Measurements from ENCODE around the gene AP3B1.
"Not testable (repeated sequence)": the region's sequence is repeated elsewhere in the genome, so short reads cannot be mapped to it uniquely, and the experiment has no call there.

Gene AP3B1

DNA sequence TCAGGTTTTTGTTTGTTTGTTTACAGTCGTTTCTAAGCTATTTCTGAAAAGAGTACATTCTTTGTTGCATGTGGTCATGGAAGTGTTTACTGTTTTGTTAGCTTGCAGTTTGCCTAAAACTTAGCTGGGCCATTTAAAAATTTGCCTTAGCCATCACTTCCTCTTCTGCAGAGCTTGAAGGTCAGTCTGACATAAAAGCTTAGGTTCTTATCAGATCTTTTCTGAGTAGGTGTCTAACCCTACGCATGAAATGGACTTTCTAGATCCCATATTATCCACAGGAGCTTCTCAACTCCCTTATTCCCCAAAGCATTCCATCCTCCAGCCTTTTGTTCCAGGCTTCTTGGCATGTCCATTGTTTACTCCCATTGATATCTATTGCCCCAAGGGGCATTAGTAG, 90.3 kb downstream of the AP3B1 start:
- no peaks in the 10 kb centered on the region for H3K4me1 Mint-ChIP-seq
- H3K27ac Mint-ChIP-seq: no peak overlapping the region
- no peaks in the 10 kb centered on the region for H3K27me3 Mint-ChIP-seq
- DNase-seq: no peak
- H3K36me3 Mint-ChIP-seq: peaks cover 38% of the 10 kb centered on the region
- CTCF ChIA-PET: interaction anchor here (0.7 kb wide), 1 partner anchor 8 kb away, joined by 3 read pairs; no protein-coding TSS in a partner anchor
- H3K9me3 Mint-ChIP-seq: peaks cover 8% of the 10 kb centered on the region
- no peak overlapping the region for H3K4me3 Mint-ChIP-seq

DNA sequence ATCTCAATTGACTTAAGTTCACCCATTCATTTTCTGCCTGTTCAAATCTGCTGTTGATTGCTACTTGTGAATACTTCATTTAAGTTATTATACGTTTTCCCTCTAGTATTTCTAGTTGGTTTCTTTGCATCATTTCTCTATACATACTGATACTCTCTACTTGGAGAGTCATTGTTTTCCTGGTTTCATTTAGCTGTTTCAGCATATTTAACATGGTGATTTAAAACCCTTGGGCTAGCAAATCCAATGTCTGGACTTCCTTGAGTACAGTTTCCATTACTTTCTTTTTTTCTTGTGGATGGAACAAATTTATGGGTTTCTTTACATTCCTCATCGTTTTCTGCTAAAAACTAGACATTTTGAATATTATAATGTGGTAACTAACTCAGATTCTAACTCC, 90.7 kb downstream of the AP3B1 start:
- peaks cover 8% of the 10 kb centered on the region for H3K9me3 Mint-ChIP-seq
- H3K27ac Mint-ChIP-seq: no peak overlapping the region
- DNase-seq: no peak
- H3K4me1 Mint-ChIP-seq: no peaks in the 10 kb centered on the region
- no peaks in the 10 kb centered on the region for H3K27me3 Mint-ChIP-seq
- CTCF ChIA-PET: no interaction called here
- peaks cover 38% of the 10 kb centered on the region for H3K36me3 Mint-ChIP-seq
- no peak overlapping the region for H3K4me3 Mint-ChIP-seq

DNA sequence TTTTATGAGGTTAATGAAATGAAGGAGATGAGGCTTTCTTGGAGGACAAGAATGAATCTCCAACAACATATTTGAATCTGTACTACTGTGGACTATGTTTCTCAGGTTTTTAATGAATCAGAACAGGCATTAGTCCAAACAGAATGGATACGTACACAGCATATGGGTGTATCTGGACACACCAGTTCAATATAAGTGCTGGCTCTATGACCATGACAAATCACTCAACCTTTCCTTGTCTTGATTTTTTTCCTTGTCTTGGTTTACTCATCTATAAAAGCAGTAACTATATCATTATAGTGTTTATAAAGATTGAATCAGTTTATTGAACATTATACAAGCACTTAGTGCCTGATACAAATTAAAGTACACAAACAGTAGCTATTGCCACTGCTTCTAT, 104.1 kb downstream of the AP3B1 start:
- DNase-seq: no peak
- Mint-ChIP-seq H3K4me1 (no peaks in the 10 kb centered on the region), H3K9me3 (peaks cover 11% of the 10 kb centered on the region), H3K36me3 (peaks cover 22% of the 10 kb centered on the region), H3K27me3 (no peaks in the 10 kb centered on the region), H3K4me3 (no peak overlapping the region), H3K27ac (no peak overlapping the region)
- CTCF ChIA-PET: no interaction called here

DNA sequence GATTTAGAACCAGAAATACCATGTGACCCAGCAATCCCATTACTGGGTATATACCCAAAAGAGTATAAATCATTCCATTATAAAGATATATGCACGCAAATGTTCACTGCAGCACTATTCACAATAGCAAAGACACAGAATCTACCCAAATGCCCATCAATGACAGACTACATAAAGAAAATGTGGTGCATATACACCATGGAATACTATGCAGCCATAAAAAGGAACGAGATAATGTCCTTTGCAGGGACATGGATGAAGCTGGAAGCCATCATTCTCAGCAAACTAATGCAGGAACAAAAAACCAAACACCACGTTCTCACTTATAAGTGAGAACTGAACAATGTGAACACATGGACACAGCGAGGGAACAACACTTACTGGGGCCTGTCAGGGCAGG, 105.8 kb downstream of the AP3B1 start:
- DNase-seq: not testable (repeated sequence)

DNA sequence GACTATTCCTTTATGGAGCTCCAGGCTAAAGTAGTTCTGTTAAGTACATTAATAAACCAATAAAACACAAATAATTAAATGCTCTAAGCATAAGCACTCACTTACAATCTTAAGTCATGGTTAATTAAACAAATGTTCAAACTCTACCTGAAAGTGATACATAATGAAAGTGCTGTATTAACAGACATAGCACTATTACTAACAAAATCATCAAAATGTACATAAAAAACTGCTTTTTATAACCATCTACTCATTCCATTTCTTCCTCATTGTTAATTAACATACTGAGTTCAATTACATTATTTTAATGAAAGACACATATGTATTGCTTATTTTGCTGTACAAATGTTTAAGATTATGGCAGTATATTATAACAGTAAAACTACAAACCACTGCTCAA, 107.3 kb downstream of the AP3B1 start:
- DNase-seq: no peak
- Mint-ChIP-seq H3K4me3 (no peak overlapping the region), H3K27ac (no peak overlapping the region), H3K9me3 (peaks cover 11% of the 10 kb centered on the region), H3K27me3 (no peaks in the 10 kb centered on the region), H3K4me1 (peaks cover 3% of the 10 kb centered on the region), H3K36me3 (peaks cover 24% of the 10 kb centered on the region)
- CTCF ChIA-PET: no interaction called here

More for the DNA sequence above, 105.8 kb downstream of the AP3B1 start:
- H3K4me1 Mint-ChIP-seq, H3K27ac Mint-ChIP-seq, H3K27me3 Mint-ChIP-seq, CTCF ChIA-PET, H3K4me3 Mint-ChIP-seq: not testable (repeated sequence)
- Mint-ChIP-seq H3K36me3 (peaks cover 20% of the 10 kb centered on the region), H3K9me3 (peaks cover 11% of the 10 kb centered on the region)

DNA sequence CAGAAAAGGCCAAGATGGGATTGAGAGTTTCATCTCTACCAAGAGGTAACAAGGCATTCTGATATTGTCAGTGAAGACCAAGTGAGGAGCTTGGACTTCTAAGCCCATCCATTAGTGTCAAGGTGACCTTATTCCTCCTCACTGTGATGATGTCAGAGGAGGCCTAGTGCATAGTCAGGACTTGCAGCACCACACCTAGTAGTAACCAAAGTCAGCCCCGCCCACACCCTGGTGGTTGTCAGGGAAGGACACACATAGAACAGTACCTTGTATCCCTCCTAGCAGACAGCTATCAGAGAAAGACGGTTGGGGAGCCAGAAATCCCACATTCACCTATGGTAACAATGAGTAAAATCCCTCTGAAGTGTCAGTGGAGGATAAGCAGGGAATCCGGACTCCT, 111.7 kb downstream of the AP3B1 start:
- Mint-ChIP-seq H3K4me3 (no peak overlapping the region), H3K27me3 (no peaks in the 10 kb centered on the region), H3K9me3 (peaks cover under 1% of the 10 kb centered on the region), H3K36me3 (peaks cover 21% of the 10 kb centered on the region), H3K4me1 (peaks cover 3% of the 10 kb centered on the region), H3K27ac (no peak overlapping the region)
- peak; percentile 22 for DNase-seq
- CTCF ChIA-PET: no interaction called here

DNA sequence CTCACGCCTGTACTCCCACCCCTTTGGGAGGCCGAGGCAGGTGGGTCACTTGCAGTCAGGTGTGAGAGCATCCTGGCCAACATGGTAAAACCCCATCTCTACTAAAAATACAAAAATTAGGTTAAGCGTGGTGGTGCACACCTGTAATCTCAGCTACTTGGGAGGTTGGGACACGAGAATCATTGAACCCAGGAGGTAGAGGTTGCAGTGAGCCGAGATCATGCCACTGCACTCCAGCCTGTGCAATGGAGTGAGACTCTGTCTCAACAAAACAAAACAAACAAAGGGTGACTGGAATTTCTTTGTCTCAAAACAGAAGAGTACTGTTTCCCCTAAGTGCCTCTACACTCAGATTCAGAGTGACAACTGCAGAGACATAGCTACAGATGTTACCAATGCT, 116.1 kb downstream of the AP3B1 start:
- DNase-seq: no peak
- H3K27ac Mint-ChIP-seq: no peak overlapping the region
- H3K36me3 Mint-ChIP-seq: peaks cover 53% of the 10 kb centered on the region
- H3K4me1 Mint-ChIP-seq: peaks cover 3% of the 10 kb centered on the region
- no peak overlapping the region for H3K4me3 Mint-ChIP-seq
- CTCF ChIA-PET: no interaction called here
- peaks cover 6% of the 10 kb centered on the region for H3K9me3 Mint-ChIP-seq
- H3K27me3 Mint-ChIP-seq: no peaks in the 10 kb centered on the region

DNA sequence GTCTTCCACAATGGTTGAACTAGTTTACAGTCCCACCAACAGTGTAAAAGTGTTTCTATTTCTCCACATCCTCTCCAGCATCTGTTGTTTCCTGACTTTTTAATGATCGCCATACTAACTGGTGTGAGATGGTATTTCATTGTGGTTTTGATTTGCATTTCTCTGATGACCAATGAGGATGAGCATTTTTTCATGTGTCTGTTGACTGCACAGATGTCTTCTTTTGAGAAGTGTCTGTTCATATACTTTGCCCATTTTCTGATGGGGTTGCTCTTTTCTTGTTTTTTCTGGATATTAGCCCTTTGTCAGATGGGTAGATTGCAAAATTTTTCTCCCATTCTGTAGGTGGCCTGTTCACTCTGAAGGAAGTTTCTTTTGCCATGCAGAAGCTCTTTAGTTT, 124.2 kb downstream of the AP3B1 start:
- DNase-seq, CTCF ChIA-PET, H3K4me1 Mint-ChIP-seq, H3K27me3 Mint-ChIP-seq, H3K4me3 Mint-ChIP-seq, H3K27ac Mint-ChIP-seq: not testable (repeated sequence)
- Mint-ChIP-seq H3K9me3 (peaks cover 27% of the 10 kb centered on the region), H3K36me3 (peaks cover 70% of the 10 kb centered on the region)

DNA sequence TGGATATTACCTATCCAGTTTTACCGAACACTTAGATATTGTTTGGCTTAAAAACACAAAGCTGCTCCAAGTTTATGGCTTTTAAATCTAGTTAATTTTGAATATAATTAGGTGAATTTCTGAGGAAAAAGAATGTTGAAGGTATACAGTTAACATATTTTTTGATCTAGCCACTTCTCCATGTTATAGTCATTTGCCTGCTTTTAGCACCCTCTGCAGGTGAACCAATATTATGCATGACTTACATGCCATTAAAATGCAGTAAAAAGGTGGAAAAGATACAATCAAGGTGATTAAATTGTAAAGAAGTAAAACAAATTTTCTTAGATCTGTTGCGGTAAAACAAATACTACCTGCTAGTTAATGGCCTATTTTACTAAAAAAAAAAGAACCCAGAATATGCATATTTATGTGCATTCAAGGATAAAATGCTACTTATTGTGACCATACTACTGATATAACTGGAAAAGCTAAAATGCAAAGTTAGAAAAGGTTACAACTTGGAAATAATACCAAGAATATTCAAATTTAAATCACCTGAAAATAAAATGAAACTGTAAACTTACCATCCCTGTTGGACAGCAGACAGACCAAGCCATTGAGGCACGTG, 132.1 kb downstream of the AP3B1 start:
- peak; percentile 25 for DNase-seq
- Mint-ChIP-seq H3K27ac (no peak overlapping the region), H3K4me3 (no peak overlapping the region), H3K36me3 (peaks cover 20% of the 10 kb centered on the region), H3K9me3 (peaks cover under 1% of the 10 kb centered on the region), H3K4me1 (no peaks in the 10 kb centered on the region), H3K27me3 (no peaks in the 10 kb centered on the region)
- CTCF ChIA-PET: interaction anchor here (1.2 kb wide), 1 partner anchor 9 kb away, joined by 3 read pairs; no protein-coding TSS in a partner anchor

DNA sequence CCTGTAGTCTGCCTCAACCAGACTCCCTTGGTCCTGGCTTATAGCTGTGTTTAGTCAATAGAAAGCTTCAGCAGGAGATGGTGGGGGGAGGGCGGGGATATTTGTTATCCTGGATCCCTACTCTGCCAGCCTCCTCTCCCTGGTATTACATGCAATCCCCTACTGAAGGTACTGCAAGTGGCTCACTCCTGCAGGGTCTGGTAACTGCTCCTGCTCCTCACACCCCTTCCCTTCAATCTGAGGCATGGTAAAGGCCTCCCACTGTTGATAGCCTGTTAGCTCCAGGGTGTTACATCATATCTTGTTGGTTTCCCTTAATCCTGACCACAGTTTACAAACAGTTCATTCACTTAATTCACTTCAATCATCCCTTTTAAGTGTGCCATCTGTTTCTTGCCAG, 137.5 kb downstream of the AP3B1 start:
- CTCF ChIA-PET: no interaction called here
- no peak overlapping the region for H3K4me3 Mint-ChIP-seq

DNA sequence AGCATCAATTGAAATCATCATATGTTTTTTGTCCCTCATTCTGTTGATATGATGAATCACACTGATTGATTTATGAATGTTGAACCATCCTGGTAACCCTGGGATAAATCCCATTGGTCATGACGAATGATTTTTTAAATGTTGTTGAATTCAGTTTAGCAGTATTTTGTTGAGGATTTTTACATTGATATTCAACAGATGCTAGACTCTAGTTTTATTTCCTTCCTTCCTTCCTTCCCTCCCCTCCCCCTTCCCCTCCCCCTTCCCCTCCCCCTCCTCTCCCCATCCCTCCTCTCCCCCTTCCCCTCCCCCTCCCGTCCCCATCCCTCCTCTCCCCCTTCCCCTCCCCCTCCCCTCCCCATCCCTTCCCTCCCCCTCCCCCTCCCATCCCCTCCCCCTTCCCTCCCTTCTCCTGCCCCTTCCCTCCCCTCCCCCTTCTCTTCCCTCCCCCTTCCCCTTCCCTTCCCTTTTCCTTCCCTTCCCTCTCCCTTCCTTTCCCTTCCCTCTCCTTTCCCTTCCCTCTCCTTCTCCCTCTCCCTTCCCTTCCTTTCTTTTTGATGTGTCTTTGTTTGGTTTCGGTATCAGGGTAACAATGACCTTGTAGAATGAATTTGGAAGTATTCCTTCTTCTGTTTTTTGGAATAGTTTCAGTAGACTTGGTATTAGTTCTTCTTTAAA, 142.8 kb downstream of the AP3B1 start:
- no peak for DNase-seq
- H3K27ac Mint-ChIP-seq: no peak overlapping the region
- H3K36me3 Mint-ChIP-seq: peaks cover 46% of the 10 kb centered on the region

More for the DNA sequence above, 137.5 kb downstream of the AP3B1 start:
- peaks cover 49% of the 10 kb centered on the region for H3K36me3 Mint-ChIP-seq
- H3K27ac Mint-ChIP-seq: no peak overlapping the region
- H3K4me1 Mint-ChIP-seq: no peaks in the 10 kb centered on the region
- H3K27me3 Mint-ChIP-seq: no peaks in the 10 kb centered on the region
- H3K9me3 Mint-ChIP-seq: peaks cover 5% of the 10 kb centered on the region
- DNase-seq: no peak

DNA sequence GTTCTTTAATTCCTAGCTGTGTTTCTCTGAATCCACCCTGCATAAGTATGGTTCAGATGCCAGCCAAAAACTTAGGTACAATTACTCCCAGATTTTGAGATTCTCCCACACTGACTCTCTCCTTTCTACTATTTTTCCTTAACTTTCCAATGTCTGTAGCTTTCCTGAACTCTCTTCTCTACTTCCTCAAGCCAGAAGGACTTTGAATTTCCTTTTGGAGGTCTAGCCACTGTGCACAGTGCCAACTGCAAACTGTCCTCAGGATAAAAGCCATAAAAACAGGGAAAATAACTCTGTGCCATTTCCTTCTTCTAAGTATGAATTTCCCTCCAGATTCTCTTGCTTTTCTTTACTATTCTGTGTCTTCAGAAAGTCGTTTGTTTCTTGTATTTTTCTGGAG, 157.2 kb downstream of the AP3B1 start:
- Mint-ChIP-seq H3K36me3 (peaks cover 40% of the 10 kb centered on the region), H3K9me3 (no peaks in the 10 kb centered on the region), H3K4me3 (no peak overlapping the region), H3K4me1 (peaks cover 6% of the 10 kb centered on the region), H3K27ac (no peak overlapping the region), H3K27me3 (no peaks in the 10 kb centered on the region)
- CTCF ChIA-PET: interaction anchor here (1.9 kb wide), 1 partner anchor 9 kb away, joined by 6 read pairs; no protein-coding TSS in a partner anchor
- no peak for DNase-seq

More for the DNA sequence above, 142.8 kb downstream of the AP3B1 start:
- H3K9me3 Mint-ChIP-seq: peaks cover 5% of the 10 kb centered on the region
- H3K4me1 Mint-ChIP-seq: no peaks in the 10 kb centered on the region
- no peak overlapping the region for H3K4me3 Mint-ChIP-seq
- no peaks in the 10 kb centered on the region for H3K27me3 Mint-ChIP-seq
- CTCF ChIA-PET: no interaction called here

DNA sequence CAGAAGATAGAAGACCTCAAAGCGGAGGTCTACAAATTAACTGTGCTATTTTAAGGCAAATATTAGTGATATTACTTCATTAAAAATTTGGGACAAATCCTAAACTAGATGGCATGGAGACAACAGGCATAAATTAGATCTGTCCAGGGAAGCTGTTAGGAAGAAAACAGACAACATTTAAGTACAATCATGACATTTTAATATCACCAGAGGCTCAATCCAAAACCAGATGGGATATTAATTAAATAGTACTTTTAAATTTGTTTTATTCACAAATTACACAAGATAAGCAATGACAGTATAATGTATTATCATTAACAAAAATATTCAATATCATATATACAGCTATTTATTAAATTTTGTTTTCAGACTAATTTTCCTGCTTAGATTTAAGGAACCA, 161.1 kb downstream of the AP3B1 start:
- Mint-ChIP-seq H3K27ac (no peak overlapping the region), H3K4me1 (peaks cover 6% of the 10 kb centered on the region), H3K36me3 (peaks cover 22% of the 10 kb centered on the region), H3K27me3 (no peaks in the 10 kb centered on the region), H3K9me3 (no peaks in the 10 kb centered on the region), H3K4me3 (no peak overlapping the region)
- CTCF ChIA-PET: no interaction called here
- DNase-seq: no peak

DNA sequence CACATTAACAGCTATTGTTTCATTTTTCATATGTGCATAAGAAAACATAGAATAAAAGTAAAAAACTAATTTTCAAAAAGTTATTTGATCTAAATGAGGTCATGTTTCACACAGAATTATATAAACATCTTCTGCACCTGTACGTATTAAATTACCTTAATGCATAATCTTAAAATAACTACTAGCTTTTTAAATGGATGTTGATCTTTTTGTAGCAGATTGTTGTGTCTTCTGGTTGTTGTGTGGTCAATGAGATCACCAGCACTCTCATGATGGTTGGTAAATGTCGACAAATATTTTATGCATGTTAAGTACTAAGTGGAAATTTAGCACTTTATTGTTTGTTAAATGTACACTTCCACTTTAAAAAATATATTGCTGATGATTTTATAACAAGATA, 162.0 kb downstream of the AP3B1 start:
- no peak for DNase-seq
- peaks cover 6% of the 10 kb centered on the region for H3K4me1 Mint-ChIP-seq
- no peaks in the 10 kb centered on the region for H3K9me3 Mint-ChIP-seq
- peaks cover 22% of the 10 kb centered on the region for H3K36me3 Mint-ChIP-seq
- no peak overlapping the region for H3K4me3 Mint-ChIP-seq
- CTCF ChIA-PET: no interaction called here
- no peak overlapping the region for H3K27ac Mint-ChIP-seq
- H3K27me3 Mint-ChIP-seq: no peaks in the 10 kb centered on the region

DNA sequence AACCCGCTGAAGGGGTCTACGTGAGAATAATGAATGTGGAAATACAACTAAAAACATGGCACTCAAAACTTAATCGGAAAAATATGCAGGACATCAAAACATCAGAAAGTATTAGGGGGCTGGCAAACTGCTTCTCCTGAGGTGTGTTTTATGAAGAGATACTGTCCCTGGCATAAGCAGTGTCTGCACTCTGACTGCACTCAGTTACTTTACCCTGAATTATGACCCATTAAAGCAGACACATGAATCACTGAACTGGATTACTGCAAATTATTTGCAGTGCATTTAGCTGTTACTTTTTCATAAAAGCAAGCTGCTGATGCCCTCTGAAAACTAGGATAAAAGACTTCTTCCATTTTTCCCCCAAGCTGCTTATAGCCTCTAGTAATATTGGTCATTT, 164.9 kb downstream of the AP3B1 start:
- H3K27ac Mint-ChIP-seq: no peak overlapping the region
- H3K4me3 Mint-ChIP-seq: no peak overlapping the region
- no peaks in the 10 kb centered on the region for H3K4me1 Mint-ChIP-seq
- H3K27me3 Mint-ChIP-seq: no peaks in the 10 kb centered on the region
- H3K9me3 Mint-ChIP-seq: no peaks in the 10 kb centered on the region
- CTCF ChIA-PET: no interaction called here
- no peak for DNase-seq
- peaks cover 19% of the 10 kb centered on the region for H3K36me3 Mint-ChIP-seq
